HG03159 (cell line): ENCODE data around the gene SYT1.
A peak's percentile ranks its signal among the peaks of the same experiment; 100 is the strongest.
"Not testable (repeated sequence)": the region's sequence is repeated elsewhere in the genome, so short reads cannot be mapped to it uniquely, and the experiment has no call there.

ENCODE experiments used
- ATAC-seq: cut with Tn5 transposase; IDR thresholded peaks from one replicate; pipeline ENCODE4 v1.9.1; 2021; ENCODE audit warnings: mild to moderate bottlenecking, moderate library complexity; ENCODE audit not compliant: unreplicated experiment

SYT1 gene

DNA sequence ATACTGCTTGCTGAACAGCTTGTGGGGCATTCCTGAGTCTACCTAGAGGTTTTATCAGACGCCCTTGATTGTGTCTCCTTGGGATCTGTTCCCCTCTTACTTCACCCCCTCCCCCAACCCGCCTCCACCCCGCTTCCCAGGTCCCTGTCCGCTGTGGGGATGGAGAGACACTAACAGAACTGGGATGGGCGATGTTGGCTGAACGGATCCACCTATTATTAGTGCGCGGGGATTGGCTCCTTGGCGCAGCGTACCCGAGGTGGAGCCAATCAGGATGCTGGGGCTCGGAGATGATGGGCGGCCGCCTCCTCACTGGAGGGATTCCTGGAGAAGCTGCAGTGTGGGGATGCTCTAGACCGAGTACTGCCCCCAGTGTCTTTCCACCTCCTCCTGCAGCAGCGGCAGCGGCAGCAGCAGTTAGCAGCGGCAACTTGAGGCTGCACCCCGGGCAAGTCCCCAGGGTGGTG is at the start of gene SYT1:
TSS of gene SYT1 (plus strand) at position 372 of the 467 bp plus-strand sequence.
- peak; percentile 38 for ATAC-seq

DNA sequence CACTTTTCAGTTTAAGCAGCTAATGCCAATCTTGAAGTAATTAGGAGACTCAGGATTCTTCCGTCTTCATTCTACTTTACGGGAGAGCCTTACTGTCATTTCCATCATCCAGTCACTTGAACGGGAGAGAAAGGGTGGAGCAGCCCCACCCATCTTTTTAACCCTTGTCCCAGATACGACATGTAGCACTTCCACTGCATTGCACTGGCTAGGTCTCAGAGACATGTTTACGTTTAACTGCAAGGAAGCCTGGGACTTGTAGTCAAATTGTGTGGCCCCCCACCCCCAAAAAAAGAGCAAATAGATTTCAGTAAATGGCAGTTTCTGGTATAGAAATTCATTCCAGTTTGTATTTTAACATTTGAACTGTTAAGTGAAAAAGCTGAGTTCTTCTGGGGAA is 46.1 kb upstream of the SYT1 start:
- no peak for ATAC-seq

GRCh38 chr12:78820946-78821345 is 43.6 kb upstream of the SYT1 start:
- no peak for ATAC-seq

- ATAC-seq = no peak
Observed at GRCh38 chr12:78824918-78825317, 39.7 kb upstream of the SYT1 start.

DNA sequence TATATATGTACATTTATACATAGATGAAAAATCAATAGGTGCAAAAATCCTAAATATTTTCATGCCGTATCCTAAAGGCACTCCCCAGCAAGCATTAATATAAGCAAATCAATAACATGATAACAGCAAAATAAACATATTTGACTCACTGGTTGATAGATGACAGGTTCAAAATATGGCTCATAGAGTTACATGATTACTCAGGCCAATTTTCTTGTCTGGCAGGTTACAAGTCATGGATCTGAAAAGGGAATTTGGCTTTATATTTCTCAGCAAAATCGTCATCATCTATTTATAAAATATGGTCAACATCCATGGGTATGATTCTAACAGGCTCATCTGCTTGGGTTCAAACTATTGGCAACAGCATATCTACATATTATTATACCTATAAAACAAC is 34.9 kb upstream of the SYT1 start:
- no peak for ATAC-seq

GRCh38 chr12:78835493-78835892 is 29.1 kb upstream of the SYT1 start:
- no peak for ATAC-seq

DNA sequence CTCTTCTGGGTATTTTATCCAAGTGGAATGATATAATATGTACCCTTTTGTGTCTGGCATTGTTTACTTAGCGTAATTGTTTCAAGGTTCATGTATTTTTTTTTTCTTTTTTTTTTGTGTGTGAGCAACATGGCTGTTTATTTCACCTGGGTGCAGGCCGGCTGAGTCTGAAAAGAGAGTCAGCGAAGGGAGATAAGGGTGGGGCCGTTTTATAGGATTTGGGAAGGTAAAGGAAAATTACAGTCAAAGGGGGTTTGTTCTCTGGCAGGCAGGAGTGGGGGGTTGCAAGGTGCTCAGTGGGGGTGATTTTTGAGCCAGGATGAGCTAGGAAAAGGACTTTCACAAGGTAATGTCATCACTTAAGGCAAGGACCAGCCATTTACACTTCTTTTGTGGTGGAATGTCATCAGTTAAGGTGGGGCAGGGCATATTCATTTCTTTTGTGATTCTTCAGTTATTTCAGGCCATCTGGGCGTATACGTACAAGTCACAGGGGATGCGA is 24.0 kb upstream of the SYT1 start:
- not testable (repeated sequence) for ATAC-seq

GRCh38 chr12:78853231-78853630 is 11.3 kb upstream of the SYT1 start:
- ATAC-seq = no peak

DNA sequence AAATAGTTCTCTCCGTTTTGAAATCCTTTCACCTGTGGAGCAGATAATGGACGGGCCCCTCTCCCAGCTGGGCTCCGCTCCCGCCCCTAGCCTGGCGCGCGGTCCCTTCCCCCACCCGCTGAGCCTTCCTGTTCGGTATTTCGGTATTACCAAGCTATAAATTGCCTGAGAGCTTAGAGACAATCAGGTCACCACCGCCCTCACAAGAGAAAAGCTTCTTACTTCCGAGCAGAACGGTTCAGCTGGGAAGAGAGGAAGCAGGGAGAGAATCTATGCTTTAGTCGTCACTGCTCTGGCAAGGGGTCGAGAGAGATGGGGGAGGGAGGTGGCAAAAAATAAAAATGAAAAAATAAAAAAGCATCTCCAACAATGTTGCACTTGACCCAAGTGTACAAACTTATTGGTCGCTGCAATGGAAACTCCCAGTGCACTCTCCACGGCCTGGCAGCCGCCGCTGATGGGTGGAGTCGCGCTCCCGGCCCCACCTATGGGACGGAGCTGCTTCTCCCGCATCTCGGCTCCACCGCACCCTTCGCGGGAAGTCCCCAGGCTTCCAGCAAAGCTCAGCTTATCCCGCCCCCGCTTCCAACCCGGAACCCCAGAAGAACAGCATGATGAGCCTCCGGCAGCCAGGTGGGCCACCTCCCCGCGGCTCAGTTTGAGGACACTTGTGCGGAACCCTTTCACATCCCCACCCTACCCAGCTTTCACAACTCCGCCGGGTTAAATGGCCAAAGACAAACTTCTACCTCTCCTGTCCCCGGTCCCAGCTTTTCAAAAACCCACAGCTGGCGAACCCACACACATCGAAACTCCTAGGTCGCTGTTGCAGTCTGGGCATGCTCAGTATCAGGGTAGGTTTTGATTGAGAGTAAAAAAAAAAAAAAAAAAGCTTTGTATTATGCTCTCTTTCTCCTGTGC is 832 bp upstream of the SYT1 start:
- ATAC-seq = peak; percentile 51

GRCh38 chr12:78864870-78865463 is 393 bp downstream of the SYT1 start:
- ATAC-seq = peak; percentile 24

GRCh38 chr12:78865516-78865915 is 942 bp downstream of the SYT1 start:
- no peak for ATAC-seq

- ATAC-seq = no peak
Observed at GRCh38 chr12:78866518-78866917, 1.9 kb downstream of the SYT1 start.

DNA sequence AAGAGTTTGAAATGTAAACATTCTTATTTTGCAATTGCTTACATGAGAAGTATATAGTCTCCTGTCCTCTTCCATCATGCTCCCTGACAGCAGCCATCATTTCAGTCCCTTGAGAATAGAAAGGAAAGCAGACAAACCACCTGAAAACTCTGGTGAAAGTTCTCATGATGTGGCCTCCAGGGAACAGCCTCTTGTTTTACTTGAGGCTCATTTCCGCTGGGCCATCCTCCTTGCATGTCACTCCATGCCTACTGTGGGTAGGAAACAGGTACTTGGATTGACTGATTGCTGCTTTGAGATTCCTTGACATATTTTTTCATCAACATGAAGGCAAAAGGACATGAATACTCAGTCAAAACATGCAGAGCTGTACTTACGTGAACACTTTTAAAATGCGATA is 6.0 kb downstream of the SYT1 start:
- no peak for ATAC-seq

DNA sequence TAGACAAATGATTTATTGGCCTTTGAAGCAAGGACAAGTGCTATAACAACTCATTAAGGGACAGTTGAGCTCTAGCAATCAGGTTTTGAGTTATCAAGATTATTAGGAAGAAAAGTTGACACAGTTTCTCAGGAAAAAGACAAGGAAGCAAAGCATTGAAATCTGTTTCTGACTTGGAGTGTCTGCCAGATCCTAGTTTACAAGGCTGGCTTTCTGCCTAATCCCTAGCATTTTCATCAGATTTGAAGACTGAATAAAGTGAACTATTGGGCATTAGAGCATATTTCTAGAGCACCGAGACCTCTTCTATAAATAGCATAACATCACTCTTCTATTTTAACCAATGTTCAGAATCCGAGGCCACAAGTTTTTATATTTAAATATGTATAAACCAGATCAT is 7.0 kb downstream of the SYT1 start:
- ATAC-seq = no peak

DNA sequence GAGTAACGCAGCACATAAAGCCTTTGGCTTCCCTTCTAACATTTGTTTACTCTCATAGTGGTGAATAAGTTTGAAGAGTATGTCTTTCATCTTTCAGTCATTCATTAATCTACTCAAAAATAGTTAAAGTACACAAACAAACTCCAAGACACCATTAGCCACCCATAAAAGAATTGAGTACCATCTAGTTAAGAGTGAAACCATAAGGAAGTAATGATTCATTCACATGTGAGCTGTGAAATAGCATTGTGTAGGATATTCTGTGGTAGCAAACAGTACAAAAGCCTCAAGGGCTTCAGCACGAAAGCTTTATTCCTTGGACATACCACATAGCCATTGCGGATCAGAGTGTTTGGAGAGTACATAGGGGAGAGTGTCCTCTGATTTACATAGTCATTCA is 13.9 kb downstream of the SYT1 start:
- ATAC-seq = no peak

- ATAC-seq = no peak
Observed at GRCh38 chr12:78878866-78879265, 14.3 kb downstream of the SYT1 start.

DNA sequence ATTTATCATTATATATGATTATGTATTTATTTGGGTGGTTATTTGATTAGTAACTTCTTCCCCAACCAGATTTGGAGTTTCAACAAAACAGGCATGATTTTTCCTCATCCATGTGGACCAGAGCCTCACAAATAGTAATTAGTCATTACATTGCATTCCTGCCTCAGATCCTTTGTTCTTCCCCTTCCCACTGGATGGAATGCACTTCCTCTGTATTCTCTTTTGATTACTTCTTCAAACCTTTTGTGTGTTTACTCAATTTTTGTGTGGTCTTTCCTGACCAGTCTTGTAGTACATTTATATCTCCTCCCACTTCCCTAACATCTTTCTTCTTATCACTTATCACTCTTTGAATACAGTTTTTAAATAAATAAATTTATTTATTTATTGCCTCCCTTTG is 15.5 kb downstream of the SYT1 start:
- no peak for ATAC-seq

DNA sequence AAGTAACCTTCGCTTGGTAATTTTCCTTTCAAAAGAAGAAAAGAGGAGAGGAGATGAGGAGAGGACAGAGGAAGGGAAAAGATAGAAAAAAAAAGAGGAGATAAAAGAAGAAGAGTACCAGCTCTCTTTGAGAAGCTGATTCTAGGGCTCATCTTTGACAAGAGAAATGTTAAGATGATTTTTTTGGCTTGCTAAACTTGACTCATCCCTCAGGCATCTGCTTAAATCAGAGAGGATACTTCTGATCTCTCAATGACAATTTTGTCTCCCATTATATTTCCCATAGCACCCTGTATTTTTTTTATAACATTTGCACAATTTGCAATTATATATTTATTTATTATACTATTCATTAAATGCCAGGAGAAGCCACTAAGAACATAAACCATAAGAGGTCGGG is 17.1 kb downstream of the SYT1 start:
- ATAC-seq = no peak

DNA sequence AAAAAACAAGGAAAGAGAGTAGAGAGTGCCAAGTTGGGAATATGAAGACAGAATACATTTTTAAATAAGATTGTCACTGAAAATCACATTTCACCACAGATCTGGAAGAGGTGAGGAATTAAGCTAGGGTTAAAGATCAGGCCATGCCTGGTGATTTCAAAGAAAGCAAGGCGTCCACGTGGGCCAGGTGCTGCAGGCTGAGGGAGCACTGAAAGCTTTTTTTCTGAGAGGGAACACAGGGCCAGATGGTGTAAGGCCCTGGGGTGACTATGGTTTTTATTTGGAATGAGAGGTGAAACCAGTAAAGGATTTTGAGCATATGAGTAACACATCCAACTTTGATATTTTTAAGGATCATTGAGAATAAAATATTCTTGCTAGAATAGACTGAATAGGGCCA is 20.9 kb downstream of the SYT1 start:
- ATAC-seq = no peak

GRCh38 chr12:78886719-78887407 is 22.3 kb downstream of the SYT1 start:
- no peak for ATAC-seq

DNA sequence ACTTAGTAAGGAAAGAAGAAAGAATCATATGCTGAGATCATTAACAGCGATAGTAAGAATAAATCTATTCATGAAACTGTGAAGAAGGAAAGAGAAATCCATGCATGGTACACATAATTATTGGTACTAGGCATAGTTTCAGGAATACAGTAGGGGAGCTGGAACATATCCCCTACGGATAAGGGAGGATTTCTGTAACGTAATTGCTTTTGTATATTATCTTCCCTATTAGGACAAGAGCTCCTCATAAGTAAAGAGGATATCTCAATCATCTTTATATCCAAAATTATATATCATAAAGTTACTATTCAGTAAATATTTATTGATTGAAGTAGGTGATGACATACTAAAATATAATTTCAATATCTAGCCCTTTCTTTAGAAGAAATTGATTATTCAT is 22.9 kb downstream of the SYT1 start:
- no peak for ATAC-seq

DNA sequence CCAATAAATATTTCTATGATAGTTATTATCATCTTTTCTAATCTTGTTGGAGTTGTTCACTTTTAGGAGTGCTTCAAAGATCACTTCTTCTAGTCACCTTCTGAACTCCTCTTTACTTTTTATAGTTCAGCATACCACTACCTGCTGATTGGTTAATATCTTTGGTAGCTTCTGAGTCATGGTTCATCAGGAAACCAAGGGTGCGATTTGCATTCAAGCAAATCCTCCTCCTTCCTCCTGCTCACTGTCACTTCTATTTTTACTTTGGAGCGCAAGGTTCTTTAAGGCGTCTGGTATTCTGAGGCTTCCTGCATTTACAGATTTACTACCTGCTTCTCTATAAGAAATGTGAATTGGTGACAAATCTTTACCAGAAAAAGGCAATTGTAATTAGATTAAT is 24.0 kb downstream of the SYT1 start:
- ATAC-seq = peak; percentile 95
